Osteoblast (primary cell): ENCODE measurements around the gene SIAE. TPM values are rescaled to one million over a fixed set of nuclear protein-coding genes. Genes with fewer than 3 reads are reported as not detected.

Experiments used
- DNase-seq: peaks from one replicate; pipeline ENCODE4 v3.0.0; 2011; ENCODE audit warnings: low spot score, mixed read lengths; ENCODE audit not compliant: insufficient read length; ENCODE audit errors: missing footprints
- H2AFZ ChIP-seq: 2 replicates; pipeline ENCODE4 v1.6.0; 2011; ENCODE audit warnings: mild to moderate bottlenecking, low read length
- H3K27ac ChIP-seq: 2 replicates; pipeline ENCODE4 v1.5.1; 2011; ENCODE audit warnings: mild to moderate bottlenecking, low read depth, low read length, moderate library complexity
- H3K27me3 ChIP-seq: 2 replicates; pipeline ENCODE4 v1.6.0; 2012; ENCODE audit warnings: mild to moderate bottlenecking, control low read depth, inconsistent platforms, low read length, moderate library complexity; ENCODE audit not compliant: insufficient read depth
- H3K36me3 ChIP-seq: 2 replicates; pipeline ENCODE4 v1.5.1; 2011; ENCODE audit warnings: mild to moderate bottlenecking, low read length, control low read depth, moderate library complexity; ENCODE audit not compliant: insufficient read depth
- H3K4me1 ChIP-seq: 2 replicates; pipeline ENCODE4 v1.5.1; 2011; ENCODE audit warnings: mild to moderate bottlenecking, low read length, control low read depth, moderate library complexity; ENCODE audit not compliant: insufficient read depth
- H3K4me2 ChIP-seq: 2 replicates; pipeline ENCODE4 v1.6.0; 2011; ENCODE audit warnings: mild to moderate bottlenecking, low read length; ENCODE audit not compliant: insufficient read depth
- H3K4me3 ChIP-seq: fragments of 200-600 bp; sonication (generic); 3 replicates; pipeline ENCODE4 v1.5.1; 2012; ENCODE audit warnings: mild to moderate bottlenecking, low read length, inconsistent platforms; ENCODE audit not compliant: insufficient read depth
- H3K79me2 ChIP-seq: 2 replicates; pipeline ENCODE4 v1.6.0; 2012; ENCODE audit warnings: mild to moderate bottlenecking, low read length, control low read depth, inconsistent platforms; ENCODE audit not compliant: insufficient read depth
- H3K9me3 ChIP-seq: 2 replicates; pipeline ENCODE4 v1.5.1; 2011; ENCODE audit warnings: low read depth, low read length, control low read depth
- H4K20me1 ChIP-seq: 2 replicates; pipeline ENCODE4 v1.6.0; 2012; ENCODE audit warnings: mild to moderate bottlenecking, low read length, control low read depth; ENCODE audit not compliant: insufficient read depth
- CTCF ChIP-seq: IDR thresholded peaks from 2 replicates; pipeline ENCODE4 v1.5.1; 2011; ENCODE audit warnings: mild to moderate bottlenecking, low read depth, low read length, moderate library complexity; ENCODE audit errors: extremely low read depth
- total RNA-seq: library from RNA; depleted of rRNA; stranded (reverse); fragments of >200 nt; gene quantifications from 2 replicates; pipeline ENCODE4 v1.2.3, GENCODE V29; 2012

Gene SIAE
- total RNA-seq, 1 donor: 10.5 TPM

GRCh38 chr11:124591430-124591829, 82.1 kb downstream of the SIAE start:
- Histone ChIP-seq H3K4me3 (no peak overlapping the region), H2AFZ (no peak overlapping the region), H3K27me3 (peaks cover 3% of the 10 kb centered on the region), H3K36me3 (no peaks in the 10 kb centered on the region), H3K27ac (no peak overlapping the region), H3K4me2 (no peak overlapping the region), H4K20me1 (no peaks in the 10 kb centered on the region), H3K9me3 (no peaks in the 10 kb centered on the region), H3K4me1 (no peaks in the 10 kb centered on the region), H3K79me2 (no peaks in the 10 kb centered on the region)
- TF ChIP-seq CTCF: no peak
- DNase-seq: no peak

- Histone ChIP-seq H3K36me3 (no peaks in the 10 kb centered on the region), H3K4me1 (no peaks in the 10 kb centered on the region), H4K20me1 (no peaks in the 10 kb centered on the region), H3K27me3 (peaks cover 2% of the 10 kb centered on the region), H3K4me3 (no peak overlapping the region), H2AFZ (no peak overlapping the region), H3K9me3 (no peaks in the 10 kb centered on the region), H3K79me2 (no peaks in the 10 kb centered on the region), H3K27ac (no peak overlapping the region), H3K4me2 (no peak overlapping the region)
- TF ChIP-seq CTCF: peak; percentile 65
- DNase-seq: peak; percentile 9
Measured at GRCh38 chr11:124586238-124586860, 87.2 kb downstream of the SIAE start.

GRCh38 chr11:124584681-124585372, 88.7 kb downstream of the SIAE start:
- Histone ChIP-seq H3K4me1 (no peaks in the 10 kb centered on the region), H3K4me3 (no peak overlapping the region), H4K20me1 (no peaks in the 10 kb centered on the region), H3K27ac (no peak overlapping the region), H3K79me2 (no peaks in the 10 kb centered on the region), H3K9me3 (no peaks in the 10 kb centered on the region), H3K27me3 (peaks cover 2% of the 10 kb centered on the region), H2AFZ (no peak overlapping the region), H3K36me3 (no peaks in the 10 kb centered on the region), H3K4me2 (no peak overlapping the region)
- TF ChIP-seq CTCF: no peak
- DNase-seq: peak; percentile 10

- H3K27ac ChIP-seq: no peak overlapping the region
- no peak for DNase-seq
- H3K4me3 ChIP-seq: no peak overlapping the region
- no peaks in the 10 kb centered on the region for H3K4me1 ChIP-seq
- no peak for TF ChIP-seq CTCF
- no peaks in the 10 kb centered on the region for H3K9me3 ChIP-seq
- no peaks in the 10 kb centered on the region for H4K20me1 ChIP-seq
- no peak overlapping the region for H2AFZ ChIP-seq
- H3K79me2 ChIP-seq: no peaks in the 10 kb centered on the region
- no peak overlapping the region for H3K4me2 ChIP-seq
- peaks cover 2% of the 10 kb centered on the region for H3K27me3 ChIP-seq
- H3K36me3 ChIP-seq: no peaks in the 10 kb centered on the region
Measured at GRCh38 chr11:124583781-124584180, 89.8 kb downstream of the SIAE start.
